HEK293T (cell line): Measurements from ENCODE around the gene CNOT11.
A peak's percentile ranks its signal among the peaks of the same experiment; 100 is the strongest.
"Not testable (repeated sequence)": the region's sequence is repeated elsewhere in the genome, so short reads cannot be mapped to it uniquely, and the experiment has no call there.

ENCODE experiments used
- CTCF ChIA-PET: fragments of 350-600 bp; formaldehyde crosslinking; extraction: SDS; loops from one replicate; lab custom pipeline; 2021; ENCODE audit warnings: antibody characterized with exemption, inconsistent platforms; lab: Yijun Ruan, JAX
- POLR2A ChIA-PET: fragments of 350-600 bp; formaldehyde crosslinking; extraction: SDS; loops from one replicate; lab custom pipeline; 2020; ENCODE audit warnings: antibody characterized with exemption, inconsistent platforms; lab: Yijun Ruan, JAX
- DNase-seq: peaks from one replicate; pipeline ENCODE4 v3.0.0; 2012; ENCODE audit warnings: mixed read lengths; ENCODE audit errors: extremely low spot score
- ARNT ChIP-seq: fragments of 450-650 bp; IDR thresholded peaks from 2 replicates; pipeline ENCODE4 v1.6.1; 2017; ENCODE audit warnings: mild to moderate bottlenecking
- BHLHE40 ChIP-seq: fragments of 450-650 bp; IDR thresholded peaks from 2 replicates; pipeline ENCODE4 v1.6.1; 2016; ENCODE audit warnings: mild to moderate bottlenecking, moderate library complexity, borderline replicate concordance
- CTBP1 ChIP-seq: fragments of 450-650 bp; IDR thresholded peaks from 2 replicates; pipeline ENCODE4 v1.6.1; 2016; ENCODE audit warnings: borderline replicate concordance
- ELF4 ChIP-seq: fragments of 450-650 bp; IDR thresholded peaks from 2 replicates; pipeline ENCODE4 v1.6.1; 2017; ENCODE audit warnings: antibody characterized with exemption
- FOXA1 ChIP-seq: fragments of 450-650 bp; IDR thresholded peaks from 2 replicates; pipeline ENCODE4 v1.6.1; 2016; ENCODE audit warnings: mild to moderate bottlenecking
- FOXK2 ChIP-seq: fragments of 450-650 bp; IDR thresholded peaks from 2 replicates; pipeline ENCODE4 v1.6.1; 2016; ENCODE audit warnings: mild to moderate bottlenecking
- FOXM1 ChIP-seq: fragments of 450-650 bp; IDR thresholded peaks from 2 replicates; pipeline ENCODE4 v1.6.1; 2017; ENCODE audit warnings: mild to moderate bottlenecking, borderline replicate concordance
- HDGF ChIP-seq: fragments of 450-650 bp; IDR thresholded peaks from 2 replicates; pipeline ENCODE4 v1.6.1; 2017; ENCODE audit warnings: antibody characterized with exemption, borderline replicate concordance
- L3MBTL2 ChIP-seq: fragments of 450-650 bp; conservative IDR thresholded peaks from 2 replicates; pipeline ENCODE4 v1.6.1; 2016; ENCODE audit warnings: mild to moderate bottlenecking
- LEF1 ChIP-seq: fragments of 450-650 bp; IDR thresholded peaks from 2 replicates; pipeline ENCODE4 v1.6.1; 2017; ENCODE audit warnings: mild to moderate bottlenecking, borderline replicate concordance
- NFRKB ChIP-seq: fragments of 450-650 bp; IDR thresholded peaks from 2 replicates; pipeline ENCODE4 v1.6.1; 2016; ENCODE audit warnings: mild to moderate bottlenecking, moderate library complexity
- SP1 ChIP-seq: fragments of 450-650 bp; IDR thresholded peaks from 2 replicates; pipeline ENCODE4 v1.6.1; 2017
- SUZ12 ChIP-seq: fragments of 450-650 bp; IDR thresholded peaks from 2 replicates; pipeline ENCODE4 v1.6.1; 2016; ENCODE audit warnings: mild to moderate bottlenecking
- TARDBP ChIP-seq: fragments of 450-650 bp; IDR thresholded peaks from 2 replicates; pipeline ENCODE4 v1.6.1; 2016
- ZNF384 ChIP-seq: fragments of 450-650 bp; IDR thresholded peaks from 2 replicates; pipeline ENCODE4 v1.6.1; 2016
- TF ChIP-seq, protein P1 (sequence below): fragments of 450-650 bp; IDR thresholded peaks from 2 replicates; pipeline ENCODE4 v1.6.1; 2016

The CNOT11 gene

DNA sequence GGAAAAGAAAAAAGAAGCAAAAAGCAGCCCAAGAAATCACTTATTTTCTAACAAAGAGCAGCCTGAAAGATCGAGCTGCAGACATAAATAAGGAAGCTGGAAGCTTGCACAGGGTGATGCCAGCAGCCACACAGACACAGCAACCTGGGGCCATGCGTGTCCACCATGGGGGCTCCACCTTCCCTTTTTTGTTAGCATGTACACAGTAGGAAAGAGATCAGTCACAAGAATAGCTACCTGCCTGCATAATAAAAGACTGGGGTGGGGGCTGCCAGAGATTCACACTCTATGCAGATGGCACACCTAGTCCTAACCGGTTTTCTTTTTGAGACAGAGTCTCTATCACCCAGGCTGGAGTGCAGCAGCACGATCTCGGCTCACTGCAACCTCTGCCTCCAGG lies 2.9 kb upstream of the CNOT11 start:
- DNase-seq, result no peak
- ChIA-PET CTCF (interaction anchor here (1.4 kb wide), 1 partner anchor 9 kb away, joined by 6 read pairs; no protein-coding TSS in a partner anchor), POLR2A (no interaction called here)
- no peak for TF ChIP-seq SUZ12

DNA sequence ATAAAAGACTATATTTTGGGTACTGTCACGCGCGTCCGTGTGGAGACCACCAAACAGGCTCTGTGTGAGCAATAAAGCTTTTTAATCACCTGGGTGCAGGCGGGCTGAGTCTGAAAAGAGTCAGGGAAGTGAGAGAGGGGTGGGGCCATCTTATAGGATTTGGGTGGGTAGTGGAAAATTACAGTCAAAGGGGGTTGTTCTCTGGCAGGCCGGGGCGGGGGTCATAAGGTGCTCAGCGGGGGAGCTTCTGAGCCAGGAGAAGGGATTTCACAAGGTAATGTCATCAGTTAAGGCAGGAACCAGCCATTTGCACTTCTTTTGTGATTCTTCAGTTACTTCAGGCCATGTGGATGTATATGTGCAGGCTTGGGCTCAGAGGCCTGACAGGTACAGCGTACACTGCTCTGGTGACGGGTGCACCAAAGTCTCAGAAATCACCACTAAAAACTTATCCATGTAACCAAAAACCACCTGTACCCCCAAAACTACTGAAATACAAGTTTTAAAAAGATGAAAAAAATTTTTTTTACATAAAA lies 1.4 kb upstream of the CNOT11 start:
- DNase-seq, result not testable (repeated sequence)
- ChIA-PET CTCF (interaction anchor here (1.3 kb wide), 1 partner anchor 10 kb away, joined by 7 read pairs; no protein-coding TSS in a partner anchor), POLR2A (interaction anchor here (0.8 to 2.2 kb wide), 4 partner anchors 30 to 249 kb away, joined by 3 to 11 read pairs (median 4); partner anchors contain the start of gene RPL31)

GRCh38 chr2:101251844-101252407 lies 760 bp upstream of the CNOT11 start:
- peak; percentile 37 for DNase-seq
- TF ChIP-seq TARDBP (no peak), ZNF384 (no peak), FOXK2 (no peak)
- TF ChIP-seq, protein P1, sequence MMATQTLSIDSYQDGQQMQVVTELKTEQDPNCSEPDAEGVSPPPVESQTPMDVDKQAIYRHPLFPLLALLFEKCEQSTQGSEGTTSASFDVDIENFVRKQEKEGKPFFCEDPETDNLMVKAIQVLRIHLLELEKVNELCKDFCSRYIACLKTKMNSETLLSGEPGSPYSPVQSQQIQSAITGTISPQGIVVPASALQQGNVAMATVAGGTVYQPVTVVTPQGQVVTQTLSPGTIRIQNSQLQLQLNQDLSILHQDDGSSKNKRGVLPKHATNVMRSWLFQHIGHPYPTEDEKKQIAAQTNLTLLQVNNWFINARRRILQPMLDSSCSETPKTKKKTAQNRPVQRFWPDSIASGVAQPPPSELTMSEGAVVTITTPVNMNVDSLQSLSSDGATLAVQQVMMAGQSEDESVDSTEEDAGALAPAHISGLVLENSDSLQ, result no peak
- ChIA-PET POLR2A (interaction anchor here (0.7 to 2.2 kb wide), 18 partner anchors 10 to 249 kb away, joined by 3 to 17 read pairs (median 3); partner anchors contain the start of genes RNF149 and RPL31), CTCF (interaction anchor here (0.6 to 1.3 kb wide), 2 partner anchors 11 to 146 kb away, joined by 3 to 7 read pairs; no protein-coding TSS in a partner anchor)

- ChIA-PET POLR2A (interaction anchor here (0.6 to 2.2 kb wide), 12 partner anchors 9 to 251 kb away, joined by 3 to 17 read pairs (median 4); partner anchors contain the start of genes RNF149, RPL31 and TBC1D8), CTCF (no interaction called here)
- peak; percentile 55 for DNase-seq
- TF ChIP-seq FOXM1, result no peak
- TF ChIP-seq ELF4, result no peak
- no peak for TF ChIP-seq L3MBTL2
- TF ChIP-seq SUZ12, result no peak
- TF ChIP-seq CTBP1, result no peak
- TF ChIP-seq LEF1, result no peak; the same call in 1 of the 2 replicates
- TF ChIP-seq NFRKB, result no peak
- TF ChIP-seq ARNT, result no peak
- TF ChIP-seq SP1, result no peak
- TF ChIP-seq TARDBP, result no peak
Observed at GRCh38 chr2:101253013-101253702, 472 bp downstream of the CNOT11 start.

DNA sequence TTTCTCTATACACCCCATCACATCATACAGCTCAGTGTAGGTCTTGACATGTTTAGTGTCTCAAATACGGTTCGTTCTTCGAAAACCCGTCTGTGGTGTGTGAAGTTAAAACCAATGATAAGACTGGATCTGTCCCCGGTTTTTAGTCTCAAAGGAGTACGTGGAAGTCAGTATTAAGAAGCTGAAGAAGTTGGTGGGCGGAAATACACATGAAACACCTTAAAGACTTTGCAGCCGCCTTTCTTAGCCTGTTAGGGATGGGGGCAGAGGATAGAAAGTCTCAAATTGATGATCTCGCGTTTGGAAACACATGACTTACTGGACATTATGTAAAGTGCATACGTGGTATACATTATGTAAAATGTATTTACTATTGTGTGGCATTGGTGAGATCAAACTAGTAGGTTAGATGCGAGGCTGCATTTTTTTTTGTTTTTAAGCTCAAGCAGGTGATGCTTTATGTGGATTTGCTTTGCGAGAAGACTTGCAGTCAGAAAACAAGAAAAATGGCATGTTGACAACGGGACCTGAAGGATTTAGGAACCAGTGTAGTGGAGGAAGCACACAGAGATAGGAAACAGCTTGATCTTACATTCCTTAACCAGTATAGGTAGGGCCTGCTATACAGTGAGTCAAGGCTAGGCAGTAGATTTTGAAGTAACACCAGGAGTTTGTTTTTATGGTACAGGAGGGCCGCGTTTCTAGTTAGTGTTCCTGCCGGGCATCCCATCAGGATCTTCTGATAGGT lies 1.2 kb downstream of the CNOT11 start:
- POLR2A ChIA-PET, result interaction anchor here (0.9 to 2.2 kb wide), 4 partner anchors 14 to 251 kb away, joined by 4 to 11 read pairs (median 6); partner anchors contain the start of genes RNF149, RPL31 and TBC1D8
- TF ChIP-seq NFRKB (no peak), ZNF384 (no peak), ARNT (no peak), ELF4 (no peak), HDGF (no peak), LEF1 (no peak), L3MBTL2 (no peak), BHLHE40 (no peak), FOXM1 (no peak), FOXA1 (no peak), CTBP1 (no peak), SUZ12 (no peak), FOXK2 (no peak), TARDBP (no peak), SP1 (no peak)
- TF ChIP-seq, protein P1, result no peak
- CTCF ChIA-PET, result no interaction called here
- DNase-seq, result no peak

- POLR2A ChIA-PET, result interaction anchor here (1.0 kb wide), 1 partner anchor 254 kb away, joined by 3 read pairs; the partner anchor contains the start of gene RPL31
- CTCF ChIA-PET, result interaction anchor here (0.6 kb wide), 1 partner anchor 641 kb away, joined by 5 read pairs; no protein-coding TSS in a partner anchor
- no peak for DNase-seq
- TF ChIP-seq, protein P1, result no peak
- TF ChIP-seq SP1 (no peak), NFRKB (no peak), ZNF384 (no peak), FOXK2 (no peak), FOXA1 (no peak), FOXM1 (no peak), LEF1 (no peak), CTBP1 (no peak), HDGF (no peak), ARNT (no peak), L3MBTL2 (no peak)
Observed at GRCh38 chr2:101255501-101255900, 2.8 kb downstream of the CNOT11 start.
